Measurements from ENCODE around the gene CRELD1.

The CRELD1 gene

DNA sequence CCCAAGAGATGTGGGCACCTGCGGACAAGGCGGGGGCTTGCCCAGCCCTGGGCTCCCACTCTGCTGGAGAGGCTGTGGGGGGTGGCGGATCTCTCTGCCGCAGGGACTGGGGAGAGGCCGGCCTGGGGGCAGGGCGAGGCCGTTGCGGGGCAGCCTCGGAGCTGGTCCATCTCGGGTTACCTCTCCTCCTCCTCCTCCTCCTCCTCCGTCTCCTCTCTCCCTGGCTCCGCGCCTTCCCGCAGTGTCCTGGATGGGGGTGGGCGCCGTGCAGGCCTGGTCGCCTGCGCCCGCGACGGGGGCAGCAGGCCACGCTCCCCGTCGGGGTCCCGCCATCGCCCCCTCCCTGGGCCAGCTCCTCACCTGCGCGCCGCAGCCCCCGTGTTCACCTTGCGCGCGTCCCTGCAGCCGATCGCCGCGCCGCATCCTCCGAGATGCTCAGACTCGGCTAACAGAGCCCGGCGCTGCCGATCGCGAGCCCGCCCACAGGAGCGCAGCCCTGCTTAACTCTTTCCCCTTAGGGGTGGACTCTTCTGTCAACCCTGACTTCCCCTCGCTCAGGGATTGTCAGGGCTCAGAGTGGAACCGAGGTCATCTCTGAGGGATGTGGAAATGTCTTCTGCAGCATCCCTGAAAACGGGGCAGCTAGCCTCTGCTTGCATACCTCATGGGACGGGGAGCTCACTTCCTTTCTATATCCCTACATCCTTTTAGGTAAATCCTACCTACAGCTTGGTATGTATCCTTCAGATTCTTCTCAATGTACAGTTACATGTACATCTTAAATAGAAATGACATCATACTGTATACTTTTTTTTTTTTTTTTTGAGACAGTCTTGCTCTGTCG is 18.6 kb downstream of the CRELD1 start, which contains the start of gene PRRT3:
TSS of gene PRRT3 (minus strand) at position 447 of the 844 bp plus-strand sequence. CDS start 2,293 bp downstream, outside the sequence.
- DNase-seq (ENCODE audit: extremely low spot score, insufficient read length, low read depth) (peak; percentile 65), FAIRE-seq (peak; percentile 62)

DNA sequence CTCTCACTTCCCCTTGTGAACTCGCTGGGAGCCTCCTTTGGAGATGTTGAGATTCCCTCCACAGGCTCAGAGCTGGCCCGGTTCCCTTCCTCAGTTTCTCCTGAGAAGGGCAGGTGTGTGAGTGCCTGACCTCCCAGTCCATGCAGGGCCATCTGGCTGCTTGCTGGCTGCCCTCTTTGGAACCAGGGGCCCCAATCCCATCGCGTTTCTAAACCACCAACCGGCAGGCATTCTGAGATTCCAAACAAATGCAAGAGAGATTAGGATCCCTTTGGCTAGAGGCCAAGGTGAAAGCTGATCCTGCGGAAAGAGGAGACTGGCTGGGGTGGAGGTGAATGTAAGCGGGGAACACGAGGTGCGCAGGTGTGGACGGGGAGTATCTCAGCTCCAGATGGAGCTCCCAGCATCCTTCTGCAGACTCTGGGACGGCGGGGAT is 21.5 kb downstream of the CRELD1 start:
- FAIRE-seq: no peak
- DNase-seq (ENCODE audit: extremely low spot score, insufficient read length, low read depth): no peak

DNA sequence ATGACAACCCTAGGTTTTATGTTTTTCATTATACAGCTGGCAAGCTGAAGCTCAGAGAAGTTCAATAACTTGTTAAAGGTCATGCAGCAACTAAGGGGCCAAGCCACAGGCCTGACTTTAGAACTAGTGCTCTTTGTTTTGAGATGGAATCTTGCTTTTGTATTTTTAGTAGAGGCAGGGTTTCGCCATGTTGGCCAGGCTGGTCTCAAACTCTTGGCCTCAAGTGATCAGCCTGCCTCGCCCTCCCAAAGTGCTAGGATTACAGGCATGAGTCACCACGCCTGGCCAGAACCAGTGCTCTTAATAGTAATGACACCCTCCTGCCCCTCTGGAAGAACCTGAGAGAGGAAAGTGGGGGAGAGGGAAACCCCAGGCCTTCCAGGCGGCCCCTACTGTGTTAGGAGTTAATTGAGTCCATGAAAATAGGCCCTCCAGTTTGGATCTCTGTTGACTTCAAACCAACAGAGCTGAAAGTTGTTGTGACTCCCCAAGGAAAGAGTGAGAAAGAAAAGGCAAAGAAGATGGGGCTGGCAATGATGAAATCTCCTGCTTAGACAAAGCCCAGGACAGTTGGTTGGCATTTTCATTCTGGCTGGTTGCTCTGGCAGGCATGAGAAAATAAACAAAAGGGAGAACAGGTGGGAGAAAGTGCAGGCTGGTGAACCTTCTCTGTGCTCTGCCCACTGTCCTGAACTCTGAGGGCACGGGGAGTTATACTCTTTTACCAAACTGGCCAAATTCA is 22.1 kb downstream of the CRELD1 start:
- no peak for DNase-seq (ENCODE audit: extremely low spot score, insufficient read length, low read depth)
- FAIRE-seq: no peak

DNA sequence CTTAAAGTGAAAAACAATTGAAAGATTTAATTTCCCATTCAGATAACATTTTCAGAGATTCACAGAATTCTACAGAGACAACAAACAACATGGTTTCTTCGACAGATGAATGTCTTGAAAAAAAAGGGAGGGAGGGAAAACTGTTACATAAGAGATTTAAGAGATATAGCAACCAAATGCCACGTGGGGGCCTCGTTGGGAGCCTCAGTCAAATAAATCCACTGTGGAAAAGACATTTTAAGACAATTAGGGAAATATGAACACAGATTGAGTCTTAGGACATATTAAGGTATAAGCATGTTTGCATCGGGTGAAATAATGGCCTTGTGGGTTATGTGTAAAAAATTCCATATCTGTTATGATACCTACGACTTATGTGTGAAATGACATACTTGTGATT is 23.6 kb downstream of the CRELD1 start:
- no peak for FAIRE-seq
- DNase-seq (ENCODE audit: extremely low spot score, insufficient read length, low read depth): no peak

DNA sequence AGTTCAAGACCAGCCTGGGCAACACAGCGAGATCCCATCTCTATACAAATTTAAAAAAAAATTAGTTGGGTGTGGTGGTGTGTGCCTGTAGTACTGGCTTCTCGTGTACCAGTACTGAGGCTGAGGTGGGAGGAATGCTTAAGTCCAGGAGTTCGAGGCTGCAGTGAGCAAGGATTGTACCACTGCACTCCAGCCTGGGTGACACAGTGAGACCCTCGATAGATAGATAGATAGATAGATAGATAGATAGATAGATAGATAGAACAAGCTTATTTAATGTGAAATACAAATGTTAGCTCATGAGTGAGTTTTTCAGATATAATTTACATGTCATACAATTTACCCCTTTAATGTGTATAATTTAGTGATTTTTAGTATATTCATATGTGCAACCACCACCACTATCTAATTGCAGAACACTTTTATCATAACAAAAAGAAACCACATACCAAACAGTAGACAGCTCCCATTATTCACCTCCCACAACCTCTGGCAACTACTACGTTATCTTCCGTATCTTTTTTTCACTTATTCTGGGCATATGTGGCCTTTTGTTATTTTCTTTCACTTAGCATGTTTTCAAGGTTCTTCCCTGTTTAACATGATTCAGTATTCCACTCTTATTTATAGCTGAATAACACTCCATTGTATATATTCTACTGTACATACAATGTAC is 31.7 kb downstream of the CRELD1 start:
- FAIRE-seq (no peak), DNase-seq (ENCODE audit: extremely low spot score, insufficient read length, low read depth) (no peak)

DNA sequence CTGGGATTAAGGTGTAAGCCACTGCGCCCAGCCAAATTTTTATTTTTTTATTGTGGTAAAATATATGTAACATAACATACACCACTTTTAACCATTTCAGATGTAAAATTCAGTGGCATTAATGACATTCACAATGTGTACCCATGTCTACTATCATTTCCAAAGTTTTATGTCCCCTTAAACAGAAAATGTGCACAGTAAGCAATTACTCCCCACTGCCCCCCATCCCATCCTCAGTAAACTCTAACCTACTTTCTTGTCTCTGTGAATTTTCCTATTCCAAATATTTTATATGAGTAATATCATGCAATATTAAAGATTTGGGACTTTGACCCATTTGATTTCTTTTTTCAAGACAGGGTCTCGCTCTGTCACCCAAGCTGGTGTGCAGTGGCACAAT is 33.2 kb downstream of the CRELD1 start:
- no peak for DNase-seq (ENCODE audit: extremely low spot score, insufficient read length, low read depth)
- no peak for FAIRE-seq

DNA sequence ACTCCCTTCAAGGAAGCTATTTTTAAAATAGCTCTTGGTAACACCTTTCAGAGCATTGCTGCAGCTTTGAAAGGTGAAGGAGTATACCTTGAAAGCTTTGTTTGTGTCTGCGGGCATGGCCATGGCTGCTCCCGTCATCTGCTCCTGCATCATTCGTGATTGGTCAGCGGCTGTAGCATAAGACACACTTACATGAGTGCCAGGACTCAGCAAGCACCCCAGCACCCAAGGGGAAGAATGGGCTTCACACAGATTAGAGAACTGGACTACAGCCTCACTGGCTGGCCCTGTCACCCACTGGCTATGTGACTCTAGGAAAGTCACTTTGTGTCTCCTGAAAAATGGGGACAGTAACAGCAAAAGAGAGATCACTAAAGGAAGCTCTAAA is 36.0 kb downstream of the CRELD1 start:
- DNase-seq (ENCODE audit: extremely low spot score, insufficient read length, low read depth): no peak
- FAIRE-seq: no peak

DNA sequence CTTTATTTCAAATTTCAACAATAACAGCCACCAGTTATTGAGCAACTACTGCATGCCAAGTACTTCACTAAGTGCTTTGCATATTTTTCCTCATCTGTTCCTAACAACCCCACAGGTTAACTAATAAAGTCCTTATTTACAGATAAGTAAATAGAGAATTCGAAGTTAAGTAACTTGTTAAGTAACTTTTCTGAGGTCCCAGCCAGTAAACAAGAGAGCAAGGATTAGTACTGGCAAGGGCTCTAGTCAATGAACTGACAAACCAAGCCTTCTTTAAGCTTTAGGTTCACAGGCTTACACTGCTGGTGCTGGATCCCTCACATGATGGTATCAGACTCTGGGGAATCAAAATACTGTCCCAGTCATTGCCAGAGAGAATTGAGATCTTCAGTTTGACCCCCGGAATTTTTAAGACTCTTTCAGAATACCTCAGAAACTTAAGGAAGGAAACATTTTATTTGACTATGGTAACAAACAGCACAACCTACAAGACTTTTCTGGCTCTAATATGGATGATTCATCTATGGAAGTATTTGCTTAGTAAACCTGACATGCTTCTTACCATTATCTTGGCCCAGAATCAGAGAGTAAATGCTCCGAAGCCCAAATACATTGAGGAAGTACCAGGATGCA is 36.5 kb downstream of the CRELD1 start:
- FAIRE-seq: no peak

DNA sequence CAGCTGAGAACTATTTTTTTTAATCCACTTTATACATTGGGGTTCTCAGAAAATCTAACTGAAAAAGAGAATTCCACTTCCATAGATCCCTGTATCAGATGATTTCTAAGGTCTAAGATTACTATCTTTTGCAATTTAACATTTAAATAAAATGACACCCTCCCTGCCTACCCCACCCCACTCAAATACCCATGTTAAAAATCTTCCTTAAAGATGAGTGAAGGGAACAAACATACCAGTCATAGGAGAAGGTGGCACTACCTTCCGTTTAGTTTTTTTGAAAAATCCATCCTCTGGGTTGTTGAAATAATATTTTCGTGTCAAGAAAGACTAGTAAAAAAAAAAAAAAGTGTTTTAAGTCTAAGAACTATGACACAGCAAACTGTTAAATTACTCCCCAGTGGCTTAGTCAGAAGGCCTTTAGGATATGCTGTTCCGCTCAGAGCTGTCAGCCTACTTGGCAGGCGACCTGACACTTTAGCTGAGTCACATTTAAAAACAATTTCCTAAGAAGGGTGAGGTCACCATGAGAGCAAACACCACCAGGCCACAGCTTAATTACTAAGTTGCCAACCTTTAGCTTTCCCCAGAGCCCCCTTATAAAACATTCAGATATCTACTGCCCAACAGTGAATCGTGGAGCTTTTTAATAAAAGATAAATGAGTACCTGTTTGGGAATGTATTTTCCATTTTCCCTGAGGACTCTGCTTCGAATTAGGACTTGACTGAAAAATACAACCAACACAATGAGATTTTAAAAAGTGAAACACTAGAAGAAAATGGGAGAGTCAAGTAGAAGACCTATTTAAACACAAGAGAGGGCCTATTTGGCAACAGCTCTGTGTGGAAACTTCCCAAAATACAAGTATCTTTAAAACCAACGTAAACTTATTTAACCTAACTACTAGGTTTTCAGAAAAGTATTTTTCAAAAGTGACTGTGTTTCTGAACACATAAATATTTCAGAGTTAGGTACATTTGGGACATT is 43.4 kb downstream of the CRELD1 start:
- FAIRE-seq (no peak), DNase-seq (ENCODE audit: extremely low spot score, insufficient read length, low read depth) (no peak)

More for the DNA sequence above, 36.5 kb downstream of the CRELD1 start:
- DNase-seq (ENCODE audit: extremely low spot score, insufficient read length, low read depth): no peak

DNA sequence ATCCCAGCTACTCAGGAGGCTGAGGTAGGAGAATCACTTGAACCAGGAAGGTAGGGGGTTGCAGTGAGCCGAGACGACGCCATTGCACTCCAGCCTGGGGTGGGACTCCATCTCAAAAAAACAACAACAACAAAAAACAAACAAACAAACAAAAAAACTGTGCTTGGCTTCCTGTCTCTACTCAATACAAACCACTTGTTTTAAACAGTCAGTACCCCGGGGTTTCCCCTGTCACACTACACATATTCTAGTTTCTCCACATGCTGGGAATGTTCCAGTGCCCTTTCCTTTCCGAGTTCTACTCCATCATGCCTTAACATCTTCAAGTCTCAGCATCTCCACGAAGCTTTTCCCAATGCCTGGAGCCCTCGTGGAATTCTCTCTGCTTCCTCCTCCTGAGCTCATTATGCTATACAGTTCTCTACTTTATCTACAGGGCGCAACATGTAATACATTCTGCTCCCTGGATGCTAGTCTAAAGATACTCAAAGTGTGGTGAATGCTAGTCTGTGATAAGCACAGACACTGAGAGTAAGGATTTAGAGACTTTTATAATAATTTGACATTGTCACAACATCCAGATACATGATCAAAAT is 45.2 kb downstream of the CRELD1 start:
- DNase-seq (ENCODE audit: extremely low spot score, insufficient read length, low read depth): no peak
- no peak for FAIRE-seq

DNA sequence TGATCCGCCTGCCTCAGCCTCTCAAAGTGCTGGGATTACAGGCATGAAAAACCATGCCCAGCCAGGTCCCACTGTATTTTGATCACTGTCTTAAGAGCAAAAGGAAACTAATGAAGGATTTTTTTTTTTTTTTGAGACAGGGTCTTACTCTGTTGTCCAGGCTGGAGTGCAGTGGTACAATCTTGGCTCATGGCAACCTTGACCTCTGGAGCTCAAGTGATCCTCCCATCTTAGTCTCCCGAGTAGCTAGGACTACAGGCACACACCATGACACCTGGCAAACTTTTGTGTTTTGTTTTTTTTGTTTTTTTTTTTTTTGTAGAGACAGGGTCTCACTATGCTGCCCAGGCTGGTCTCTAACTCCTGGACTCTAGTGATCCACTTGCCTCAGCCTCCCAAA is 46.6 kb downstream of the CRELD1 start:
- DNase-seq (ENCODE audit: extremely low spot score, insufficient read length, low read depth): no peak
- no peak for FAIRE-seq

DNA sequence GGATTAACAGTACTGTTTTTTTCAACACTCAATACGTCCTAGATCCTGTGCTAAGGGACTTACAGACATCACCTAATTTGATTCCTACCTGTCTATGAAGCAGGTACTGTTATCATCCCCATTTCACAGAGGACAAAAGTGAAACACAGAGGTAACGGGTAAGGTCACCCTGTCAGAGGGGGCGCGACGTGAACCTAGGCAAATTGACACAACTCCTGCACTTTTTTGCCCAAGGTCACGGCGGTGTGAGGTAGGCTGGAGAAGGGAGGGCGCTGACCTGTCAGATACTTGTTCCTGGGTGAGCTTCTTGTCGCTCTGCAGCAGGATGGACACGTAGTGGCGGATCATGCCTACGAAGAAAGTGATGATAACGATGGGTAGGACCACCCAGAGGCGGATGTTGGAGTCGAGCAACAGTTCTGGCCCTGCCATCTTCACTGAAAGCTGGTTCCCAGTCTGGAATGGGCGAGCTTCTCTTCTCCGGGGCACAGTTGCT is 52.6 kb downstream of the CRELD1 start:
- FAIRE-seq (no peak), DNase-seq (ENCODE audit: extremely low spot score, insufficient read length, low read depth) (no peak)

DNA sequence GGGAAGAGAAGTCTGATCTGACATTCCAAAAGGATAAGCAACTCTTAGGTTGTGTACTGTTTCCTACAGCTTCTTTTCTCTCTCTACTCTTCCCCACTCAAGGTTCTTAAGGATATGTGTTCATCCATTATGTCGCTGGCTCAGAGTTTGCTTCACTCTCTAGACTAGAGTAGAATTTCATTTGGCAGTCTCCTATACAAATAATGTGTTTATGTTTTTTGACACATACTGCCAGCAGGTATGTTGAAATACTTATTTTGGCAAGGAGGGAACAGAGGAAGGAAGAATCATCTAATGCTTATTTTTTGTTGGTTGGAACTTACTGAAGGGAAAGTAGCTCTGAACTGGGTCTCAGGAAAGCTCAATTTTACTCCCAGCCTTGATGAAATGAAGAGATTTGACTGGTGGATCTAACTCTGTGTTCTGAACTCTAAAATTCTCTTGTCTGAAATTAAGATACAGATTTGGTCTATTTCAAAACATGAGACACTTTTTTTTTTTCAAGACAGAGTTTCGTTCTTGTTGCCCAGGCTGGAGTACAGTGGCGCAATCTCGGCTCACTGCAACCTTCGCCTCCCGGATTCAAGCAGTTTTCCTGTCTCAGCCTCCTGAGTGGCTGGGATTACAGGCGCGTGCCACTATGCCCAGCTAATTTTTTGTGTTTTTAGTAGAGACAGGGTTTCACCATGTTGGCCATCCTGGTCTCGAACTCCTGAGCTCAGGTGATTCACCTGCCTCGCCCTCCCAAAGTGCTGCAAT is 60.6 kb downstream of the CRELD1 start:
- FAIRE-seq (no peak), DNase-seq (ENCODE audit: extremely low spot score, insufficient read length, low read depth) (no peak)
